ENCODE data around the gene APBA2.

DNA sequence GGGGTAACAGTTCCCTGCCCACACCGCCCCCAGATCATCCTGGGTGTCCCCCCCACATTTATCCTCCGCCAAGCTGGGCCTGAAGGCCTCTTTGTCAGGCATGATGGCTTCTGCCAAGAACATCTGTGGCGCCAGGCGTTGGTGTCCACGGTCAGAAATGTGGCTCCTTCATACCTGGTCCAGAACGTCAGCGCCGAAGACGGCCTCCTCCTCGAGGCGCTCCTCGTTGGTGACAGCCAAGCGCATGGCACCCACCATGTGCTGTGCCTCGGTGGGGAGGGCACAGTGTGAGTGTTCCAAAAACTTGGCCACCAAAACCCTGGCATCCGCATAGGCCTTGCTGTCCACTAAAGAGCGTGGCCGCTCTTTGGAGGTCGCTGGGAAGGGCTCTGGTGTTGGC lies 237.4 kb downstream of the APBA2 start:
- TF ChIP-seq, protein P1, sequence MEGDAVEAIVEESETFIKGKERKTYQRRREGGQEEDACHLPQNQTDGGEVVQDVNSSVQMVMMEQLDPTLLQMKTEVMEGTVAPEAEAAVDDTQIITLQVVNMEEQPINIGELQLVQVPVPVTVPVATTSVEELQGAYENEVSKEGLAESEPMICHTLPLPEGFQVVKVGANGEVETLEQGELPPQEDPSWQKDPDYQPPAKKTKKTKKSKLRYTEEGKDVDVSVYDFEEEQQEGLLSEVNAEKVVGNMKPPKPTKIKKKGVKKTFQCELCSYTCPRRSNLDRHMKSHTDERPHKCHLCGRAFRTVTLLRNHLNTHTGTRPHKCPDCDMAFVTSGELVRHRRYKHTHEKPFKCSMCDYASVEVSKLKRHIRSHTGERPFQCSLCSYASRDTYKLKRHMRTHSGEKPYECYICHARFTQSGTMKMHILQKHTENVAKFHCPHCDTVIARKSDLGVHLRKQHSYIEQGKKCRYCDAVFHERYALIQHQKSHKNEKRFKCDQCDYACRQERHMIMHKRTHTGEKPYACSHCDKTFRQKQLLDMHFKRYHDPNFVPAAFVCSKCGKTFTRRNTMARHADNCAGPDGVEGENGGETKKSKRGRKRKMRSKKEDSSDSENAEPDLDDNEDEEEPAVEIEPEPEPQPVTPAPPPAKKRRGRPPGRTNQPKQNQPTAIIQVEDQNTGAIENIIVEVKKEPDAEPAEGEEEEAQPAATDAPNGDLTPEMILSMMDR (IDR thresholded peaks at IDR 0.05): no peak
- no peak for TF ChIP-seq POLR2A (IDR thresholded peaks at IDR 0.05)
